ENCODE results near the gene RAB37.

RAB37 gene

DNA sequence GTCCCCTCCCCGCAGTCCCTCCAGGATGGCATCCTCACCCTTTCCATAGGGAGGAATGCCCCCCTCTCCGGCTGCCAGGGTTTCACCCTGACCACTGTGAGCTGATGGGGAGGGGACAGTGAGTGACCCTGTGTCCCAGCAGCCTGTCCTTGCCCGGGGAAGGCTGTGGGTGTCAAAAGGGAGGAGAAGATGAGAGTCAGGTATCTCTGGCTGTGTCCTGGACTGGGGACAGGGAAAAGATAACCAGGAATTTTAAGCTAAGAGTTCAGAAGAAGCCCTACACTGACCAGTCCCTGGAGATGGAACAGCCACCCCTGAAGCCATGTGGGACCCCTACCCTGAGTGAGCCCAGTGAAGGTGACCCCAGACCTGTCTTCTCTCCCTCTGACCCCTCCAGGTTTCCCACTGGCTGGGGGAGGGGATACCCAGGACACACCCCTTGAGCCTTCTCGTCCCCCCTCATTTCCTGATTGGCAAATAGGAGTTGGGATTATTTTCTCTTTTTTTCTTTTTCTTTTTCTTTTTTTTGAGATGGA is 27.8 kb downstream of the RAB37 start:
- Histone ChIP-seq H3K4me3 (replicated peaks; ENCODE audit: insufficient read depth, low read length) (no peak overlapping the region), H3K27ac (replicated peaks) (no peak overlapping the region), H3K27me3 (ENCODE audit: insufficient read depth, poor library complexity, severe bottlenecking) (no peaks in the 10 kb centered on the region)
- TF ChIP-seq CTCF (IDR thresholded peaks at IDR 0.05; ENCODE audit: insufficient read depth, low read length) (no peak), SPI1 (IDR thresholded peaks at IDR 0.05; ENCODE audit: borderline replicate concordance, low read depth) (no peak), POLR2AphosphoS5 (IDR thresholded peaks at IDR 0.05; ENCODE audit: low read depth) (no peak), GABPA (IDR thresholded peaks at IDR 0.05; ENCODE audit: low read depth) (no peak), REST (IDR thresholded peaks at IDR 0.05; ENCODE audit: insufficient replicate concordance, low read depth) (no peak)
- DNase-seq (ENCODE audit: low read depth in 1 of 2, low spot score in 1 of 2) = no peak

- no peak for DNase-seq (ENCODE audit: low read depth in 1 of 2, low spot score in 1 of 2)
- H3K27me3 ChIP-seq (ENCODE audit: insufficient read depth, poor library complexity, severe bottlenecking) = no peaks in the 10 kb centered on the region
- H3K27ac ChIP-seq (replicated peaks) = no peak overlapping the region
- H3K4me3 ChIP-seq (replicated peaks; ENCODE audit: insufficient read depth, low read length) = no peak overlapping the region
- TF ChIP-seq CTCF (IDR thresholded peaks at IDR 0.05; ENCODE audit: insufficient read depth, low read length) = no peak
These were observed 29.4 kb downstream of the RAB37 start for GRCh38 chr17:74766413-74766812.

DNA sequence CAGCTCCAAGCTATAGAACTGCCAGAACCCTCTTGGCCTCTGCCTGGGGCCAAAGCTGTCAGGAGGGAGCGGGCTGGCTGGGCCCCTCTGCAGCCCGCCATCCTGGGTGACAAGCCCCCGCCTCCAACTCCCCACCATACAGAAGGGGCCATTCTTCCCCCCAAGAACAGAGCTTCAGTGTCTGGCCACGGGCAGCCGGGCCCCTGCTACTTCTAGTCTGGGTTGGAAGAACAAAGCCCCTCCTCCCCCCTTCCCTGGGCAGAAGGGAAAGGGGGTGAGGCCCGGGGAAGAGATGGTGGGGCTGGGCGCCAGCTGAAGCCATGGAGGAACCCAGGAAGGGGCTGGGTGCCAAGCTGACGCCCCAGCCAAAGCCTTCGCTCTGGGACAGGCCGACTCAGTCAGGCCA is 30.1 kb downstream of the RAB37 start:
- Histone ChIP-seq H3K27ac (replicated peaks) (no peak overlapping the region), H3K4me3 (replicated peaks; ENCODE audit: insufficient read depth, low read length) (no peak overlapping the region), H3K27me3 (ENCODE audit: insufficient read depth, poor library complexity, severe bottlenecking) (no peaks in the 10 kb centered on the region)
- TF ChIP-seq POLR2AphosphoS5 (IDR thresholded peaks at IDR 0.05; ENCODE audit: low read depth) (no peak), SPI1 (IDR thresholded peaks at IDR 0.05; ENCODE audit: borderline replicate concordance, low read depth) (no peak), GABPA (IDR thresholded peaks at IDR 0.05; ENCODE audit: low read depth) (no peak), REST (IDR thresholded peaks at IDR 0.05; ENCODE audit: insufficient replicate concordance, low read depth) (no peak), CTCF (IDR thresholded peaks at IDR 0.05; ENCODE audit: insufficient read depth, low read length) (no peak)
- DNase-seq (ENCODE audit: low read depth in 1 of 2, low spot score in 1 of 2) = no peak

DNA sequence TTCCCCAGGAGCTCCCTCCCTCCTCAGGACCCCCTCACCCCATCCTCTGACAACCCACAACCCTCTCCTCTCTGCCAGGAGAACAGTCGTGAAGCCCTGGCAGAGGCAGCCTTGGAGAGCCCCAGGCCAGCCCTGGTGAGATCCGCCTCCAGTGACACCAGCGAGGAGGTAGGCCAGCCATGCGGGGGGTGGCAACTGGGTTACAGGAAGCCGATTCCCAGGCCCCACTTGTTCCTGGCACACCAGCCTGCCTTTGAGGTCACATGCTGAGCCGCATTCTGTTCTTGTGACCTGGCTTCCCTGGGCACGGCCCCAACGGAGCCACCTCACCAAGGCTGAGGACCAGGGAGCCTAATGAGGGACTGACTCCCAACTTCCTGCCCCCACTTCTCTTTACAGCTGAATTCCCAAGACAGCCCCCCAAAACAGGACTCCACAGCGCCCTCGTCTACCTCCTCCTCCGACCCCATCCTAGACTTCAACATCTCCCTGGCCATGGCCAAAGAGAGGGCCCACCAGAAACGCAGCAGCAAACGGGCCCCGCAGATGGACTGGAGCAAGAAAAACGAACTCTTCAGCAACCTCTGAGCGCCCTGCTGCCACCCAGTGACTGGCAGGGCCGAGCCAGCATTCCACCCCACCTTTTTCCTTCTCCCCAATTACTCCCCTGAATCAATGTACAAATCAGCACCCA is 31.2 kb downstream of the RAB37 start:
- DNase-seq (ENCODE audit: low read depth in 1 of 2, low spot score in 1 of 2) = no peak
- Histone ChIP-seq H3K27ac (replicated peaks) (no peak overlapping the region), H3K4me3 (replicated peaks; ENCODE audit: insufficient read depth, low read length) (no peak overlapping the region), H3K27me3 (ENCODE audit: insufficient read depth, poor library complexity, severe bottlenecking) (no peaks in the 10 kb centered on the region)
- TF ChIP-seq CTCF (IDR thresholded peaks at IDR 0.05; ENCODE audit: insufficient read depth, low read length) (no peak), SPI1 (IDR thresholded peaks at IDR 0.05; ENCODE audit: borderline replicate concordance, low read depth) (peak; percentile 37; the same call in 1 of the 2 replicates), REST (IDR thresholded peaks at IDR 0.05; ENCODE audit: insufficient replicate concordance, low read depth) (no peak)

All from HL-60 (cell line).